ENCODE data around the gene COL13A1. TPM values are rescaled to one million over a fixed set of nuclear protein-coding genes. Genes with fewer than 3 reads are reported as not detected.

COL13A1 gene
- total and polyA plus RNA-seq, 2 of the 8 experiments (the other 6 are each of a cell fraction or from before 2014, with no cell fraction given): 2.6 to 5.2 TPM

DNA sequence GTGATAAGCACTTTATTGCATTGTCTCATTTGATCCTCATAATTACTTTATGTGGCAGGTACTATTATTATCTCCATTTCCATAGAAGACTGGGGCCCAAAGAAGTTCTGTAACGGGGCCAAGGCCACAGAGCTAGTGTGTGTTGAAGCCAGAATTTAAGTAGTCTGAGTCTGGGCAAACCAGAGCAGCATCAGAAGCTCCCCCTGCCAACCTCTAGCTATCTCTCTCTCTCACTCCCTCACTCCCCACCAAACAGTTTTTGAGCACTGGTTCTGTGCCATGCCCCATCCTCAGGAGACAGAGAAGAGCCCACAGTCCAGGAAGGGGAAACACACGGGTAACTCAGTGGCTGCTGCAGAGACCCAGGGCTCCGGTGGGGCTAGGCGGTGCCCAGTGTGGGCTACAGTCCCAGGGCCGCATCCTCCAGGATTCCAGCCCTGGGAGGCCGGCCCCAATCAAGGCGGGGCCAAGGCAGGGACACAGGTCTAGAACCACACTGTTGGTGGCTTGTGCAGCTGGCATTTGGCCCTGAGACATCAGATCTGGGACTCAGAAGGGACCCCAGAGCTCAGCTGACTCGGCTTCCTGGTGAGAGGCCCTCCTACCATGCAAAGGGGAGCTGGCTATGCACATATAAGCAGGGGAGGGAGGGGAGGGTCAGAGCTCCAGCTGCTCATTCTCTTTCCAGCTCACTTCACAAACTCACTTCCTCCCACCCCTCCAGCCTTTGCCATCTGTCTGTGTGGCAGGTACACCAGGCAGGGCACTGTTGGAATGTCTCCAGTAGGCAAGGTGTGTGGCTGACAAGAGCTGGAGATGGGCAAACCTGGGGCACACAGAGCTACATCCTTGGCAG, 34.4 kb downstream of the COL13A1 start (continued):
- TF ChIP-seq GTF2F1 (IDR thresholded peaks at IDR 0.05; ENCODE audit: borderline replicate concordance, low read depth, low read length) (no peak), HDAC2 (IDR thresholded peaks at IDR 0.05; ENCODE audit: borderline replicate concordance in 1 of 2, low read depth in 2 of 2, low read length in 2 of 2) (no peak), RNF2 (IDR thresholded peaks at IDR 0.05; ENCODE audit: borderline replicate concordance, low read depth, low read length, missing control alignments, poor library complexity, severe bottlenecking) (no peak), SIX5 (IDR thresholded peaks at IDR 0.05; ENCODE audit: low read depth, low read length) (no peak), MAFK (IDR thresholded peaks at IDR 0.05; ENCODE audit: low read depth, low read length) (no peak), JUN (IDR thresholded peaks at IDR 0.05; ENCODE audit: low read depth, low read length) (no peak), PHF8 (conservative IDR thresholded peaks at IDR 0.05; ENCODE audit: low read depth, low read length) (no peak), CTBP2 (IDR thresholded peaks at IDR 0.05; ENCODE audit: borderline replicate concordance, insufficient read depth, insufficient read length, low read length) (no peak), TAF1 (IDR thresholded peaks at IDR 0.05; ENCODE audit: low read depth, low read length) (no peak)

Data from H1 (cell line).